Measurements from ENCODE around the gene JAK1.
"Not testable (repeated sequence)": the region's sequence is repeated elsewhere in the genome, so short reads cannot be mapped to it uniquely, and the experiment has no call there.

DNA sequence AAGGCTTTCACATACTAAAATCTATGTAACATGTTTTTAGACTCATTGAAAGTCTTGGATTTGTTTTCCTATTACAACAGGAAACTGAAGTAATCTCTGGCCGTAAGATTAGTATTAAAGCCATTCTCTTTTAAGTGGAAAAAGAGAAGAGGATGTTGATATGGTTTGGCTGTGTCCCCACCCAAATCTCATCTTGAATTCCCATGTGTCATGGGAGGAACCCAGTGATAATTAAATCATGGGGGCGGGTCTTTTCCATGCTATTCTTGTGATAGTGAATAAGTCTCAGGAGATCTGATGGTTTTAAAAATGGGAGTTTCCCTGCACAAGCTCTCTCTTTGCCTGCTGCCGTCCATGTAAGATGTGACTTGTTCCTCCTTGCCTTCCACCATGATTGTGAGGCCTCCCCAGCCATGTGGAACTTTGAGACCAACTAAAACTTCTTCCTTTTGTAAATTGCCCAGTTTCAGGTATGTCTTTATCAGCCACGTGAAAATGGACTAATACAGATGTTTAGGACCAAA, 32.1 kb upstream of the JAK1 start:
- TF ChIP-seq POLR2A (IDR thresholded peaks at IDR 0.05; ENCODE audit: low read length); GATA1 (IDR thresholded peaks at IDR 0.05; ENCODE audit: low read depth, low read length): not testable (repeated sequence)
